K562 (cell line): ENCODE results near the gene DAZAP1. TPM values are rescaled to one million over a fixed set of nuclear protein-coding genes. Genes with fewer than 3 reads are reported as not detected.

Experiments
- ASH1L ChIP-seq: fragments of 450-650 bp; IDR thresholded peaks from 2 replicates; pipeline ENCODE4 v1.6.1; 2018; ENCODE audit warnings: borderline replicate concordance, mild to moderate bottlenecking, low read depth; ENCODE audit not compliant: partially characterized antibody
- BRF1 ChIP-seq: IDR thresholded peaks from 3 replicates; pipeline ENCODE4 v1.6.1; 2011; ENCODE audit warnings: borderline replicate concordance, mild to moderate bottlenecking; ENCODE audit not compliant: insufficient read length; ENCODE audit errors: extremely low read depth
- ZNF121 ChIP-seq: sonication (generic); formaldehyde crosslinking; conservative IDR thresholded peaks from 2 replicates; pipeline ENCODE4 v1.8.0; 2022; ENCODE audit warnings: missing genetic modification reagents
- ZNF174 ChIP-seq: fragments of 250-450 bp; sonication (Bioruptor Pico); IDR thresholded peaks from 2 replicates; pipeline ENCODE4 v1.4.0; 2020; ENCODE audit warnings: mild to moderate bottlenecking
- ZNF311 ChIP-seq: fragments of 250-450 bp; sonication (Bioruptor Pico); IDR thresholded peaks from 2 replicates; pipeline ENCODE4 v1.4.0; 2020; ENCODE audit warnings: mild to moderate bottlenecking, moderate library complexity
- ZNF592 ChIP-seq: fragments of 450-650 bp; IDR thresholded peaks from 2 replicates; pipeline ENCODE4 v1.6.1; 2017; ENCODE audit warnings: antibody characterized with exemption, mild to moderate bottlenecking
- polyA plus RNA-seq, 8 experiments: library from polyadenylated mRNA; depleted of rRNA in 4 of 8; stranded (reverse) in 5 of 8; unstranded in 3 of 8; fragments of >200 nt; fragmentation: Nextera tagmentation in 2 of 8; fragmentation: Illumina TruSeq in 1 of 8; extraction: Ambion mirVana in 2 of 8; extraction: Trizol in 1 of 8; gene quantifications; 2 replicates each; pipeline versions ENCODE4 v1.2.1 to v1.2.3, GENCODE V29; 2011 to 2014; ENCODE audit warnings: inconsistent platforms in 1 of 8, missing spikeins in 1 of 8
- total RNA-seq, 7 experiments: library from RNA; depleted of rRNA in 6 of 7; stranded (reverse); fragments of >200 nt in 6 of 7; fragmentation: Illumina TruSeq in 2 of 7; extraction: Trizol in 2 of 7; gene quantifications; 2 replicates each; pipeline versions ENCODE4 v1.2.1 to v1.2.3, GENCODE V29; 2011 to 2021; ENCODE audit warnings: low replicate concordance in 1 of 7
- TF ChIP-seq, protein P1 (sequence below): sonication (generic); formaldehyde crosslinking; IDR thresholded peaks from 2 replicates; pipeline ENCODE4 v1.8.0; 2022; ENCODE audit warnings: mild to moderate bottlenecking, missing genetic modification reagents
- TF ChIP-seq, protein P2 (sequence below): fragments of 200-800 bp; sonication (Bioruptor generic); IDR thresholded peaks from 2 replicates; pipeline ENCODE4 v1.6.1; 2017; ENCODE audit warnings: missing genetic modification characterization, missing compliant biosample characterization

The DAZAP1 gene
- total and polyA plus RNA-seq, 9 of the 15 experiments (the other 6 are each of a cell fraction or from before 2014, with no cell fraction given) = 10.8 to 289 (median 142) TPM

- TF ChIP-seq ZNF592 (no peak), ZNF121 (CRISPR knock-in tag) (0 out of 2 replicates have a peak, but pooled peaks have one; percentile 2), ASH1L (no peak), ZNF311 (CRISPR knock-in tag) (no peak), ZNF174 (CRISPR knock-in tag) (no peak), BRF1 (no peak)
- TF ChIP-seq, protein P1, sequence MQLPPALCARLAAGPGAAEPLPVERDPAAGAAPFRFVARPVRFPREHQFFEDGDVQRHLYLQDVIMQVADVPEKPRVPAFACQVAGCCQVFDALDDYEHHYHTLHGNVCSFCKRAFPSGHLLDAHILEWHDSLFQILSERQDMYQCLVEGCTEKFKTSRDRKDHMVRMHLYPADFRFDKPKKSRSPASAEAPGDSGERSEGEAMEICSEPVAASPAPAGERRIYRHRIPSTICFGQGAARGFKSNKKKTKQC = no peak; the same call in 1 of the 2 replicates
- TF ChIP-seq, protein P2, sequence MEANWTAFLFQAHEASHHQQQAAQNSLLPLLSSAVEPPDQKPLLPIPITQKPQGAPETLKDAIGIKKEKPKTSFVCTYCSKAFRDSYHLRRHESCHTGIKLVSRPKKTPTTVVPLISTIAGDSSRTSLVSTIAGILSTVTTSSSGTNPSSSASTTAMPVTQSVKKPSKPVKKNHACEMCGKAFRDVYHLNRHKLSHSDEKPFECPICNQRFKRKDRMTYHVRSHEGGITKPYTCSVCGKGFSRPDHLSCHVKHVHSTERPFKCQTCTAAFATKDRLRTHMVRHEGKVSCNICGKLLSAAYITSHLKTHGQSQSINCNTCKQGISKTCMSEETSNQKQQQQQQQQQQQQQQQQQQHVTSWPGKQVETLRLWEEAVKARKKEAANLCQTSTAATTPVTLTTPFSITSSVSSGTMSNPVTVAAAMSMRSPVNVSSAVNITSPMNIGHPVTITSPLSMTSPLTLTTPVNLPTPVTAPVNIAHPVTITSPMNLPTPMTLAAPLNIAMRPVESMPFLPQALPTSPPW (CRISPR knock-in tag) = peak; percentile 61
Observed at GRCh38 chr19:1445185-1445931, 38.0 kb downstream of the DAZAP1 start (continued).
